ENCODE data around the gene TSSK3. TPM values are rescaled to one million over a fixed set of nuclear protein-coding genes. Genes with fewer than 3 reads are reported as not detected.

The TSSK3 gene
- total RNA-seq, 2 experiments from 2014 or later, result 0.85 to 0.90 TPM

GRCh38 chr1:32365445-32365844 is 3.1 kb downstream of the TSSK3 start:
- ATAC-seq (no peak), DNase-seq (no peak)
- intact Hi-C loops (cut with micrococcal nuclease), result no loop called here
- Mint-ChIP-seq H3K4me3 (no peak overlapping the region), H3K9me3 (no peaks in the 10 kb centered on the region), H3K27ac (no peak overlapping the region), H3K4me1 (ENCODE audit: low read depth) (peaks cover 9% of the 10 kb centered on the region), H3K27me3 (no peaks in the 10 kb centered on the region), H3K36me3 (ENCODE audit: low read depth) (peaks cover 4% of the 10 kb centered on the region)
- no peak for TF ChIP-seq CTCF (IDR thresholded peaks at IDR 0.05)
- ChIA-PET POLR2A (interaction anchor here (0.6 to 1.1 kb wide), 2 partner anchors 37 to 1181 kb away, joined by 3 to 4 read pairs; no protein-coding TSS in a partner anchor), CTCF (interaction anchor here (1.1 to 1.5 kb wide), 4 partner anchors 8 to 117 kb away, joined by 3 to 5 read pairs (median 4); no protein-coding TSS in a partner anchor)

- CTCF ChIA-PET, result interaction anchor here (1.1 to 1.2 kb wide), 2 partner anchors 33 to 151 kb away, joined by 4 read pairs; no protein-coding TSS in a partner anchor
- Mint-ChIP-seq H3K9me3 (no peaks in the 10 kb centered on the region), H3K4me1 (ENCODE audit: low read depth) (peaks cover 15% of the 10 kb centered on the region), H3K27ac (no peak overlapping the region), H3K4me3 (no peak overlapping the region), H3K27me3 (no peaks in the 10 kb centered on the region), H3K36me3 (ENCODE audit: low read depth) (peaks cover 5% of the 10 kb centered on the region)
- no peak for TF ChIP-seq CTCF (IDR thresholded peaks at IDR 0.05)
- DNase-seq (no peak), ATAC-seq (no peak)
- POLR2A ChIA-PET, result no interaction called here
- intact Hi-C loops (cut with micrococcal nuclease), result no loop called here
These were observed 5.7 kb downstream of the TSSK3 start for GRCh38 chr1:32367912-32368635.

- no peaks in the 10 kb centered on the region for H3K27me3 Mint-ChIP-seq
- peak; percentile 82 for ATAC-seq
- intact Hi-C loops (cut with micrococcal nuclease), result loop anchor here (5.0 kb wide), 1 partner anchor 40 kb away; no protein-coding TSS in a partner anchor
- H3K27ac Mint-ChIP-seq, result peak overlapping the region; percentile 3
- ChIA-PET POLR2A (interaction anchor here (0.8 to 1.8 kb wide), 8 partner anchors 9 to 80 kb away, joined by 3 to 9 read pairs (median 3); partner anchors contain the start of gene MARCKSL1), CTCF (interaction anchor here (0.8 to 3.7 kb wide), 10 partner anchors 10 to 156 kb away, joined by 3 to 21 read pairs (median 3); partner anchors contain the start of genes FAM229A, LCK, MARCKSL1 and TSSK3)
- peaks cover 15% of the 10 kb centered on the region for H3K4me1 Mint-ChIP-seq (ENCODE audit: low read depth)
- peaks cover 13% of the 10 kb centered on the region for H3K36me3 Mint-ChIP-seq (ENCODE audit: low read depth)
- DNase-seq, result peak; percentile 55
- no peak for TF ChIP-seq CTCF (IDR thresholded peaks at IDR 0.05)
- no peak overlapping the region for H3K4me3 Mint-ChIP-seq
- no peaks in the 10 kb centered on the region for H3K9me3 Mint-ChIP-seq
These were observed 9.9 kb downstream of the TSSK3 start for GRCh38 chr1:32372149-32372756.

- Mint-ChIP-seq H3K27me3 (no peaks in the 10 kb centered on the region), H3K4me1 (ENCODE audit: low read depth) (peaks cover 15% of the 10 kb centered on the region), H3K27ac (no peak overlapping the region), H3K36me3 (ENCODE audit: low read depth) (peaks cover 16% of the 10 kb centered on the region), H3K9me3 (no peaks in the 10 kb centered on the region), H3K4me3 (no peak overlapping the region)
- intact Hi-C loops (cut with micrococcal nuclease), result loop anchor here (5.0 kb wide), 1 partner anchor 42 kb away; no protein-coding TSS in a partner anchor
- ChIA-PET POLR2A (interaction anchor here (1.2 kb wide), 1 partner anchor 11 kb away, joined by 4 read pairs; no protein-coding TSS in a partner anchor), CTCF (interaction anchor here (3.7 kb wide), 1 partner anchor 158 kb away, joined by 21 read pairs; no protein-coding TSS in a partner anchor)
- ATAC-seq (no peak), DNase-seq (no peak)
- TF ChIP-seq CTCF (IDR thresholded peaks at IDR 0.05), result no peak
These were observed 11.8 kb downstream of the TSSK3 start for GRCh38 chr1:32373996-32374592.

Data from activated CD8-positive, alpha-beta T cell treated with anti-CD3 and anti-CD28 coated beads for 36 hours (primary cell).